Caki2 (cell line): ENCODE measurements around the gene CCDC197. TPM values are rescaled to one million over a fixed set of nuclear protein-coding genes. Genes with fewer than 3 reads are reported as not detected.

Experiments used
- total RNA-seq: library from RNA; depleted of rRNA; stranded (reverse); fragments of >200 nt; shearing (Covaris generic); gene quantifications from 2 replicates; pipeline ENCODE4 v1.2.3, GENCODE V29; 2014; ENCODE audit warnings: low replicate concordance; rRNA removed

The CCDC197 gene
- total RNA-seq, 1 experiment from 2014 or later, result not detected

Other genes with a start within 250 kb of the CCDC197 start
- not detected in 2 replicates for gene PRIMA1, start 208.8 kb upstream of the CCDC197 start, total RNA-seq
- gene FAM181A, start 70.0 kb upstream of the CCDC197 start, total RNA-seq, result not detected in 2 replicates
- gene ASB2, start 20.7 kb upstream of the CCDC197 start, total RNA-seq, result 1.9 and 6.3 TPM in 2 replicates
- gene OTUB2, start 29.0 kb downstream of the CCDC197 start, total RNA-seq, result 2.9 and 3.2 TPM in 2 replicates
- gene DDX24, start 83.9 kb downstream of the CCDC197 start, total RNA-seq, result 89.6 and 108 TPM in 2 replicates
- gene IFI27L1, start 84.0 kb downstream of the CCDC197 start, total RNA-seq, result 6.6 and 21.8 TPM in 2 replicates
- 287 and 560 TPM in 2 replicates for gene IFI27, start 113.4 kb downstream of the CCDC197 start, total RNA-seq
- 115 and 144 TPM in 2 replicates for gene IFI27L2, start 132.3 kb downstream of the CCDC197 start, total RNA-seq
- not detected in 2 replicates for gene PPP4R4, start 177.0 kb downstream of the CCDC197 start, total RNA-seq